Gastroesophageal sphincter (tissue), 3 donors: ENCODE data around the gene KCNMA1.

Experiments
- CTCF ChIP-seq, 4 experiments: fragments of 200-600 bp in 2 of 4; fragments of 450-650 bp in 2 of 4; sonication (generic) in 1 of 4; IDR thresholded peaks; one replicate each; pipeline ENCODE4 v1.5.1; 2017 to 2019; ENCODE audit warnings: antibody characterized with exemption in 4 of 4, mild to moderate bottlenecking in 2 of 4, moderate library complexity in 2 of 4
- EP300 ChIP-seq: sonication (generic); formaldehyde crosslinking; IDR thresholded peaks from one replicate; pipeline ENCODE4 v1.6.1; 2017; ENCODE audit warnings: antibody characterized with exemption, mild to moderate bottlenecking
- POLR2A ChIP-seq, 2 donors: fragments of 450-650 bp; IDR thresholded peaks; one replicate each; pipeline ENCODE4 v1.6.1; 2017; ENCODE audit warnings: antibody characterized with exemption in 2 of 2, mild to moderate bottlenecking in 2 of 2, moderate library complexity in 1 of 2
- POLR2AphosphoS5 ChIP-seq: sonication (generic); formaldehyde crosslinking; IDR thresholded peaks from one replicate; pipeline ENCODE4 v1.6.1; 2017; ENCODE audit warnings: antibody characterized with exemption

DNA sequence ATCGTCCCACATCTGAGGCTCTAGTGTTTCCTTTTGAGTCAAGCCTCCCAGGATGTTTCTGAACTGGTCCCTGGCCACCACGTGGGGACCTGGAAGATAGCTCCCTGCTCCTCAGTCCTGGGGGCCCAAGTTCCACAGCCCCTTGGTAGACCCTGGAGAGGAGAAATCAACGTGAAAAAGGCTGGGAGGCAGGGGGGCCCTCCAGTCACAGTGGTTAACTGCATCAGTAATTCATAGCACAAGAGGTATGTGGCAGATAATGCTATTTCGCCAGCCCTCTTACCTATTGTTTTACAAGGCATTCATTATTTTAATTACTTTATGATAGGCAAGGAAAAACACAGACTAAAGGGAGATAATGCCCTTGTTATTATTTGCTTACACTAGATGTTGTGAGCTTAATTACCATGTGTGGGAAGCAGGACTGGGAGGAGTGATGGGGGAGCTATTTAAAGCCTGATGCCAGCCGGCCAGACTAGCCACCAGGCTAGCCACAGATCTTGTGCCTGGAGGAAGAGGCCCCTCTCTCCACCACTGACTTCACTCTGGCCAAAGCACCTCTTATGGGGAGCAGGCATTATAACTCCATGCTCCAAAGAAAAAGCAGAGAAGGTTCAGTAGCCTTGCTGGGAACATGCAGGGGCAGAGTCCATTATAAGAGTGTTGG, 230.7 kb downstream of the KCNMA1 start:
- TF ChIP-seq CTCF (IDR thresholded peaks at IDR 0.05), result no peak
- TF ChIP-seq POLR2A (IDR thresholded peaks at IDR 0.05), result no peak
- TF ChIP-seq POLR2AphosphoS5, result no peak
- no peak for TF ChIP-seq EP300
